Endometrium (tissue), 2 donors: ENCODE data around the gene SAP30BP.

Source experiments
- FAIRE-seq: peaks from 2 replicates; lab custom pipeline; 2012; peaks lifted over from hg19 to GRCh38; lab: Jason Lieb, UNC
- donor health status: control.
- donor health status: control.

Gene SAP30BP

DNA sequence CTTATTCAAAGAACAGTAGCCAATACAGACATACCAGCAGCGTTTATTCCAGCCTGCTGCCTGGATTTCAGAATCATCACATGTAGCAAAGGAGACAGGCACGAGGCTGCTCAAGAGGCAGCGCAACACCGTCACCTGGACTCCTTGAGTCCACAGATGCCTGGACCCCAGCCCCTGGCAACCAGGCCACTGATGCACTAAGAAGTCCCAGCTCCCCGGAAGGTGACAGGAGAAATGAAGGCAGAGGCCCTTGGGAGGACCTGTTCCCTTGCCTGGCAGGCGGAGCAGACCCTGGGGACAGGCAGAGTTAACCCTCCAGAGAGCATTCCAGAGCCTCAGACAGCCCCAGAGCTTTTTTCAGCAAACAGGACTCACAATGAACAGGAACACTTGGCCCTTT, 17.5 kb upstream of the SAP30BP start:
- FAIRE-seq: no peak

DNA sequence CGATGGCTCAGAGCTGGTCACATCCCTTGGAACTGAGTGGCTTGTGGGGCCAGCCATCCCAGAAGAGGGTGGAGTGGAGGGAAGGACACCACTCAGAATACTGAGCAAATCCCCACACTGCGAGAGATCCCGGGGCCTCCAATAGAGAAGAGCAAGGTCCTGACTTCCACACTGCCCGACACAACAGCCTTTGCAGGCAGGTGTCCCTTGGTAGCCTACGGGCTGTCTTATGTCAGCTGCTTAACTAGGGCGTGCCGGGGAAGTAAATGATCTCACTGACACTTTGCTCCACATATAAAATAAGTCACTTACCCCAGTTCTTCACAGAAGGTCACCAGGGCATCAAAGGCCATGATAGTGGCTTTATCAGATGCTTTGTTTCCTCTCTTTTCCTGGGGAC, 16.3 kb upstream of the SAP30BP start:
- no peak for FAIRE-seq

DNA sequence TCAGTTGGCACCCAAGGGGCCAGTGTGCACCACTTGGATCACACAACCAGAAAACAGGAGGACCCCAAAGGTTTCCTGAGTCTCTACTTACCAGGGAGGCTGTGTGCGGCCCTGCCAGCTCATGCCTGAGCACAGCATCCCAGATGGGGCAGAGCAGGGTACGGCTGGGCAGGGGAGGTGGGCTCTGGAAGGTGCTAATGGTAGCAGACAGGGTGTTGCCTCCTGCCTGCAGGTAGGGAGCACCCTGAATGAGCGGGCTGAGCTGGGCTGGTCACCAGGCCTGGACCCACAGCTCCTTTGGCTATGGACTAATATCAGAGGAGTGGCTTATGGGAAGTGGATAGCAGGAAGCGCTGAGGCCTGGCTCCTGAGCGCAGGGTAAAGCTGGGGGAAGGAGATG, 14.8 kb upstream of the SAP30BP start:
- no peak for FAIRE-seq

DNA sequence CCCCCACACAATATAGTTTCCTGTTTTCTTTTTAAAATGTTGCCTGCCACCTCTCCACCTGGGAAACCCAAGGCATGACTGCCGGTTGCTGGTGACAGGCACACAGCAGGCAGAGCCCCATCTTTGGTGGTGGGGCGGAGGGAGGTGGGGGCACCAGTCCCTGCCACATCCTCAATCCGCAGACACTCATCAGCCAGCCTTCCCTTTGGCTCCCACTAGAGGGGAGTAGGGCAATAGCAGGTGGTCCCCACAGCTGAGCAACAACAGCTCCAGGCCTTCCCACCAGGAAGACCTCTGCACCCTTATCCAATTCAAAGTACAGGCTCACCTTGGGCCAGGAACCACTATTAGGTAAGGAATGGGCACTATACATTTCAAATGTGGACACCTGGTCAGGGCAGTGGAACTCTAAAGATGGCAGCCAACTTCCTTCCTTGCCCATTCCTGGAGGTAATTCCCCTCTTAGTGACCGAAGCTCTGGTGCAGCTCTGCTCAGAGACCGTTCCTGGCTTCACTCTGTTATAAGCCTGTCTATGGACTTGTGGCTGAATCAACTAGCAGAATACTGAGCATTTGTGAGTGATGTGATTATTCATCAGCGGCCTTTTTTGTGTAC, 14.1 kb upstream of the SAP30BP start:
- FAIRE-seq: no peak

DNA sequence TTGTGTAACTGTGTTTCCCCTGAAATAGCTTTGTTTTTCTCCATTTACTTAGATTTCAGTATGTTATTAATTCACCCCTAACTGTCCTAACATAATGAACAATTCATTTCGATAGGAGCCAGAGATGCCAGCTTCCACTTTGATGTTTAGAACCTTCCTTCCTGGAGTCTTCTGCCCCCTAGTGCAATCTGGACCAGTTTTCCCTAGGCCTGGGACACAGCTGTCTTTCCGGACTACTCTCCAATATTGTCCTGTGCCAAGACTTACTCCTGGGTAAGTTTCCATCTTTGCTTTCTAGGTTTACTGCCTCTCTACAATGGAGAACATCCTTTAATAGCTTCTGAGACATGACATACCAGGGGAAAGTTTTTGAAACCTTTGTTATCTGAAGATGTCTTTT, 13.0 kb upstream of the SAP30BP start:
- FAIRE-seq: no peak

DNA sequence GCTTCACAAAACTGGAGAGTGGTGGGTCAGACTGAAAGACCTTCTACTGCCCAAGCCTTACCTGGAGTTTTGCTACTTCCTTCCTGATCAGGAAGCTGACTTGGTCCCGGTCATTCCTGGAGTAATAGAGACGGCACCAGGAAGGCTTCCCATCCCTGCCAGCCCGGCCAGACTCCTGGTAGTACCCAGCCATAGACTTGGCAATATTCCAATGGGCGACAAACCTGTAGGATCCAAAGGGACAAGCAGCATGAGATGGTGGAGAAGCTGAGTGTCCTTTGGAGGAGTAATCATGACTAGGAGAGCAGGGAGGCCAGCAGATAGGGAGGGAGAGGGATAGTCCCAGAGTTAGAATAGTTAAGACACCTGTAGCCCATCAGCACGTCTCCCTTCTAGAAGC, 8.9 kb upstream of the SAP30BP start:
- no peak for FAIRE-seq

DNA sequence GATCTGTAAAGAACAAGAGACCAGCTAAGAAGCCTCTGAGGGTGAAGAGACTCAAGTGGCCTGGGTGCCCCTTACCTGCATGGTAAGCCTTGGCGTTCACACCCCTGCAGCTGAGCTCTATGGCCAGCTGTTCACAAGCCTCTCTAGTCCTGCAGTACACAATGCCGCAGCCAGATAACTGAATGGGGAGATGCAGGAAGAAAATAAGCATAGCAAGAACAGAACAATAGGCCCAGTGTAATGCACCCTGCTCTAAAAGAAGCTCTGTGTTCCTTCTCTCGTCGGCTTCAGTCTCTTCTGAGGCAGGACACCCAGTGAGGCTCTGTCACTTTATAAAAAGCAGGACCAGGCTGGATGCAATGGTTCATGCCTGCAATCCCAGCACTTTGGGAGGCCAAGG, 5.6 kb upstream of the SAP30BP start:
- FAIRE-seq: no peak

DNA sequence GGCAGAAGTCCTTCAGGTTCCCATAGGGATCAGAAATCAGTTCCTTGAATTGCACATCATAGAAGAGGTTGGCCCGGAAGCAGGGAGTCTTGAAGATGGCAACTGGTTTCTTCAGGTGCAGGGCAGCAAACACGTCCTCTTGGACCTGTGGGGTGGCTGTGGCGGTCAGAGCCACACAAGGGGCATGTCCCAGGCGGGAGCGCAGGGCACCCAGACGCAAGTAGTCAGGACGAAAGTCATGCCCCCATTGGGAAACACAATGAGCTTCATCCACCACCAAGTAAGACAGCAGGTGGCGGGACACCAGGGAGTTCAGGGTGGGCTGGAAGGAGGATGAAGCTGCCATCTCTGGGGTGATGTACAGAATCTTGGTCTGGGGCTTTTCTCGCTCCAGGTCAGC, 4.6 kb upstream of the SAP30BP start:
- FAIRE-seq: no peak

DNA sequence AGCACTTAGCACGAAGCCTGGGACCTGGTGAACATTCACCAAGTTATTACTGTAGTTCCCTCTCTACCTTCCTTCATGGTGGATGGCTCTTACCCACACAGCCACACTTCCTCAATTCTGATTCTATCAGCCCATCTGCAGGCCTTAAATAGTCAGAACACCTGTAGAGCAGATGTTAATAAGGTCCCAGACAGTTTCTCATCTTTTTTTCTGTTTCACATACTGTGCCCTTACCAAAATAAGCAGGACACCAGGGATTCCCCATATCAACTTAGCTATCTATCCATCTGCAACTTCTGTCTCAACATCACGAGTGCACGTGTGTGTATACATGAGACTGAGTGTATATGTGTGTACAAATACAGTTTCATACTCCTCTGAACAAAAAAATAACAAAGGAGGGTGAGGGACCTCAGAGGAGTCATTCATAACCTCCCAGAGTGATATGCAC, 3.0 kb upstream of the SAP30BP start:
- no peak for FAIRE-seq

DNA sequence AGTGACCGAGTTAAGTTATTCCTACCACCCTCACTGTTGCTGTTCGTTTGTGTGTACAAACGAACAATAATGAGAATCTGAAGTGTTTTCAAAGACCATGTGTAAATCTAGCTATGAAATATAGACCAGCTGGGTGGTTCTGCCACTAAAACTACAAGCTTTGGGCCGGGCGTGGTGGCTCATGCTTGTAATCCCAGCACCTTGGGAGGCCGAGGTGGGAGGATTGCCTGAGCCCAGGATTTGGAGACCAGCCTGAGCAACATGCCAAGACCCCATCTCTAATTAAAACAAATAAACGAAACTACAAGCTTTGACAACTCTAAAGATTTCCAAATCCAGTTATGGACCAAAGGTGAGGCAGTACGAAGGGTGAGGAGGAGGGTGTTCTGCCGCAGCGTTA, 1.2 kb upstream of the SAP30BP start:
- FAIRE-seq: no peak

DNA sequence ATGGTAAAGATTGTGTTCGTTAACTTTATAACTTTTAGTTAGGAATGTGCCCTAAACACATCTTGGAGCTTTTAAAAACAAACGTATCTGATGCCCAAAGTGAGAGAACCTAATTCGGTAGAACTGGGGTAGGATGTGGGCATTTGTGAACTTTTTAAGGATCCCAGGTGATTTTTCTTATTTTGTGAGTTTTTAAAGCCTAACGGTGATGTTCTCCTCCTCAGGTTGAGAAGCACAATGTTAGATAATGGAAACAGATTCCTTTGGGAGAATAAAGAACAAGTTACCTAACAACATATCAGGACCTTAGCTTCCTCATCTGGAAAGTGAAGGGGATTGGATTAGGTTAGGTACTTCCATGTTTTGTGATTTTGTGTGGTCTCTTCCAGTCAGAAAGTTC, 687 bp downstream of the SAP30BP start:
- FAIRE-seq: no peak

DNA sequence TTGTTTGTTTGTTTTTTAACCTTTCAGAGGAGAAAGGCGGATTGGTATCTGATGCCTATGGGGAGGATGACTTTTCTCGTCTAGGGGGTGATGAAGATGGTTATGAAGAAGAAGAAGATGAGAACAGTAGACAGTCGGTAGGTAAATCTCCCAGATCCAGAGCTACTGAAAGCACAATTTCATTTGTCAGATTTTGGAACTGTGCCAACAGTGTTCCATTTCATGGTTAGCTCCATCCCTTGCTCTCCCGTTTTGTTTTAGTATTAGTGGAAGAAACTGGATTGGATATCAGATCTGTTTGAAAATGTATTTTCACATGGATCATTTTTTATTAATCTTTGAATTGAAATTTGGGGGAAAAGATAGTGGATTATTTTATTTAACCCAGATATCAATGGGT, 1.4 kb downstream of the SAP30BP start:
- no peak for FAIRE-seq

DNA sequence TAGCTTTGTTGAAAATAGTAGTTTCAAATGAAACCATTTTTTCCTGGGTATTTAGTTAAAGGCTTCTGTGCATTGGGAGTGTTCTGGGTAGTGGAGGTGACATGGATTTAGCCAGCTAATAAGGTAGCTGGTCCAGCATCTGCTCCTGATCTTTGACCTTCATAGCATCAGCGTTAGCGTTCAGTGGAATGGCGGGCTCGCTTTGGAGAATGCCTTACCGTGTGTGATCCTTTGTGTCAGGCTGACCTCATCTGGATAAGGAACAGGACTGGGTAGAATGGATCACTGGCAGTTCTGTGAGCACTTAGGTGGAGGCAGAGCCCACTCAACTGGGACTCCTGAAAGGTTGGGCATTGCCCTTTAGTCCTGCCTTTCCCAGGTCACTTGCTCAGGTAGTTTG, 3.7 kb downstream of the SAP30BP start:
- FAIRE-seq: no peak

DNA sequence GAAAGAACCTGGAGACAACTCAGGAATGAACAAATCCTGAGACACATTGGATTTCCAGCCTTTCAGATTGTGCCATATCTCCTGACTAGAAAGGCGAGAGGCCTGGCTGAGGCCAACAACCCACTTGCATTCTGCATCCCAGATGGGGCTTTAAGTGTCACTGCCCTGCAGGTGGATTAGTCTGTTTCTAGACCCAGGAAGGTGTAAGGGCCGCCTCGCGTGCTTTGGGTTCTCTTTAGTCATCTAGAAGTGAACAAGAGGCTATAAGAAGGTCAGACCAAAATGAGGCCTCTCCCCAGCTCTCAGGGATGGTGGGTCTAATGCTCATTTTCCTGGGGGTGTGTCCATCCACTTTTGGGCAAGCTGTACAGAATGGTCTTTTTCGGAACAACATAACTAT, 4.9 kb downstream of the SAP30BP start:
- FAIRE-seq: no peak

DNA sequence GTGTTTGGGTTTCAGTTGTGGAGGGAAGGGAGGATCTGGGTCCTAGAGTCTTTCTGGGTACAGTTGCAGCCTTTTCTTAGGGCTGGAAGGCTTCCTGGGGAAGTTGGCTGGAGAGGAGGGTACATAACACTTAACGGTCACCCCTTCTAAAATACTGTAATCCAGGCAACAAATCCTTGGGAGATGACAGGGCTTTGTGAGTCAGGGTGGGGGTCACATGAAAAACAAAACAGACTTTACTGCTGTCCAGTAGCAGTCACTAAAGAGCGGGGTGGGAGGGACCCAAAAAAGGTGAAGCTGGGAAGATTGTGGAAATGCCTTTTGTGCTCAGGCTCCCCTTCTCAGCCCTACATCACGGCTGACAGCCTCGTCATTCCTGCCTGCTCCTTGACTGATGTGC, 6.3 kb downstream of the SAP30BP start:
- no peak for FAIRE-seq

DNA sequence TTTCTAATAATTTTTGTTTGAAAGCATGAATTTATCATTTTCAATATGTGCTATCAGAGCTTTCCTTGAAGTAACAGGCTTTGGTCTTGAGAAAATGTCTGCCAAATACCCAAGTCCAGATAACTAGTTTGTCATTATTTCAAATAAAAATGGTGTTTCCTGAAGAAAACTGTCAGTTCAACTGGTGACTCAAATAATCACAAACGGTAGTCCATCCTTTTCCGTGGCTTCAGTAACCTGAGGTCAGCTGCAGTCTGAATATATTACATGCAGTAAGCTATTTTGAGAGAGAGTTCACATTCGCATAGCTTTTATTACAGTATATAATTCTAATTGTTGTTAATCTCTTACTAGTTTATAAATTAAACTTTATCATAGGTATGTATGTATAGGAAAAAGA, 9.3 kb downstream of the SAP30BP start:
- FAIRE-seq: no peak

DNA sequence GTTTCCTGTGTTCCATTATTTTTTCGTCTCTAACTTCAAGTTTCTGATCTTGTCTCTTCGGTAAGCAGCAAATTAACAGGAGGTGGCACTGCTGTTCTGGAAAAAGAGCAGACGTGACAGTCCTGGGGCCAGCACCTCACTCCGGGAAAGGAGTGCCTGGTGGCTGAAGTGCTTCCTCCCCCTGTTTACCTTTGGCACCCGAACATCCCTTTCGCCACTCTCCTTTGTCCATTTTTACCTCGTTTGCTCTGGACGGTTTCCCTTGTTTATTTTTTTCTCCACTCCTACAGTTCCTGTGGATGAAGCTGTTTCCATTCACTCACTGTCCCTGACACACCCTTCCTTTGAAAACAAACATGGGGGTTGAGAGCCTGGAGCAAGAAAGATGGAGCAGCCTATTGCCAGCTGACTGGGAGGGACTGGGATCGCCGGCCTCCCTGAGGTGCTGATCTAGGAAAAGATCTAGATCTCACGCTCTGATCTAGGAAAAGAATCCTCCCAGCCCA, 12.6 kb downstream of the SAP30BP start:
- FAIRE-seq: no peak

DNA sequence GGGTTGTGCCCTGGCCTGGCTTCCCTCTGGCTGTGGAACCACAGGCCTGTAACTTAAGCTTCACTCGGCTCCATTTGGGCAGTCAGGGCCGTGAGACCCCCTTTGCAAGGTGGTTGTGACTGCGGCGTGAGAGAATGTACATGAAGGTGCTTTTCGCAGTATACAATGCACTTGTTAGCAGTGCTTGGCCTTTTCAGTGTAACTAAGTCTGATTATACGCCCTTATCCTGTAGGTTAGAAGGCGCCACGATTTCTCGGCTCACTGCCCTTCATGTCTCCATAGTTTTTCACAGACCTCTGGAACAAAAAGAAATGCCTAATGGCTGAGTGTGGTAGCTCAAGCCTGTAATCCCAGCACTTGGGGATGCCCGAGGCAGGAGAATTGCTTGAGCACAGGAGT, 13.3 kb downstream of the SAP30BP start:
- FAIRE-seq: no peak

DNA sequence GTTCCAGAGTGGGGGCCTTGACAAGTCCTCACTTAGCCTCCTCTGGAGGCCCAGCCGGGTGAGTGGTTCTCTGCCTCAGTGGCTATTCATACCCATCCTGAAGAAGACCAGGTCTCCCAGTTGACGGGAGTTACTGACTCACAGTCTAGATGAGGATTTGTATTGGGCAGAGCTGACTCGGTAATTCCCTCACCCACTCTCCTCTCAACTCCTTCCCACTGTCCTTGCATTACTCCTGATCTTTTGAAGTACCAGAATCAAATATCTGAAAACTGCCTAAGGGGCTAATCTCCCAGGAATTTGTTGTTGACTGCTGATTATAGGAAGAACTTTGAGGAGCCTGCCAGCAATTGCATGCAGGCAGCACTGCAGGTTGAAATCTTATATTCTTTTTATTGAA, 14.2 kb downstream of the SAP30BP start:
- FAIRE-seq: no peak

DNA sequence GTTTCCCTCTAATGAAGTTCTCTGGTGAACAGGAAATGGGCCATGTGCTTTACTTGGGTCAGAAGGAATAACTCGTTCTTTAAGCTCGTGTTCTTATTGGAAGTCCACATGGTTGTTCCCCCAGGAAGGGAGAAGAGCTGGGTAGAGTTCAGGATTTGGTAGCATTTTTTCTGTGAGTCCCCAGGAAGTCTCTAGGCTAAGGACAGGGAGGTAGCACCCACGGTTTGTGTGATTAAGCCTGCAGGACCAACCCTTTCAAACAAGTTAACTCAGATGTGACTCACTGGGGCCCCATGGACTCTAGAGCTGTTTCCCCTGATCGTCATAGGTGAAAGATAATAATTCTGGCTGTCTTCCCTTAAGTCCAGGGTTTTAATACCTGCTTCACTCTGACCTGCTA, 16.4 kb downstream of the SAP30BP start:
- FAIRE-seq: no peak

DNA sequence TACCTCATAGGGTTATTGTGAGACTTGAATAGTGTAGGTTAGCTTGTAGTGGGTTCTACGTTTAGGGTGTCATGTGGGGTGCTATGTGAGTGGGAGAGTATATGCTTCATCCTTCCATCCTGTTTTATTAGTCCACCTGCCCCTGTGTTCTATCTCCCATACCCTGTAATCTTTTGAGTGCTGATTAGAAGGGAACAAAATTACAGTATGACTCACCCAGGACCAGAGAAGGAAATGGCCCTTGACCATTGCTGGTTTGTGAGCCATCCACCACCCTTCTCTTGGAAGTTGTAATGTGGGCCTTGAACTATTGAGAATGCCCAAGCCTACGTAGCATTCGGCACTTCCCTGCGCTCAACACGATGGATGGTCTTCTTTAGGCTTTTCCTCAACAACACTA, 17.1 kb downstream of the SAP30BP start:
- FAIRE-seq: no peak

DNA sequence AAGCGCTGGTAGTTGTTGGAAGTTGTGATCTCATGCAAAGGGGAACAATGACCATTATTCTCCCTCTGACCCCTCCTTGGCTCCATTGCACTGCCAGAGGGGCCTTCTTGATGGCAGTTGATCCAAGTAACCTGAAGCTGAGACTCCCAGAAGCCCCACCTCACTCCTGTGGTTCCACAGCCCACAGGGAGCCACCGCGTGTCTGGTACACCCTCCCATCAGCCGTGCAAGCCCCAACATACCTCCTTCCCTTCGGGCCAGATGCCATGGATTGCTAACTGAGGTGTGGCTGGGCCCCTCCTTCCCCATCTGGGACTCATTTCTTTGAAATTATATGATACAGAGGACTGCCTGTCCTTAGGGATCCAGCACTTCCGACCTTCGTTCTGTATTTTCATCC, 17.8 kb downstream of the SAP30BP start:
- no peak for FAIRE-seq

DNA sequence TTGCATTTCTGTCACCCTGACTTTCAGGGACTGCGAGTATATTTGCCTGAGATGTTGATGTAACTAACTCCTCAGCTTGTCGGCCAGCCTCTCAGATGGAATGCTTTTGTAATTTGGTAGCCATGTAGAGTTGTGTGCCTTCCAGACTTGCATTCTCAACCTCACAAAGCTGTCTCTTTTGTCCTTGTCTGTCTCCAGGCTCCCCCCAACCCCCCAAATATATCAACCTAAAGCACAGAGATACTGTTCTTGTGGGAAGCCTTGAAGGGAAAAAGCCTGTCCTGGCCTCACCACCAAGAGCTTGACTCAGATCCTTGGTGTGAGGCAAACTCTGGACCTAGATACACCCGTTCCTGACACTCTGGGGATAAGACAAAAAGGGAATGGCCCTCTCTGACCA, 18.4 kb downstream of the SAP30BP start:
- no peak for FAIRE-seq

DNA sequence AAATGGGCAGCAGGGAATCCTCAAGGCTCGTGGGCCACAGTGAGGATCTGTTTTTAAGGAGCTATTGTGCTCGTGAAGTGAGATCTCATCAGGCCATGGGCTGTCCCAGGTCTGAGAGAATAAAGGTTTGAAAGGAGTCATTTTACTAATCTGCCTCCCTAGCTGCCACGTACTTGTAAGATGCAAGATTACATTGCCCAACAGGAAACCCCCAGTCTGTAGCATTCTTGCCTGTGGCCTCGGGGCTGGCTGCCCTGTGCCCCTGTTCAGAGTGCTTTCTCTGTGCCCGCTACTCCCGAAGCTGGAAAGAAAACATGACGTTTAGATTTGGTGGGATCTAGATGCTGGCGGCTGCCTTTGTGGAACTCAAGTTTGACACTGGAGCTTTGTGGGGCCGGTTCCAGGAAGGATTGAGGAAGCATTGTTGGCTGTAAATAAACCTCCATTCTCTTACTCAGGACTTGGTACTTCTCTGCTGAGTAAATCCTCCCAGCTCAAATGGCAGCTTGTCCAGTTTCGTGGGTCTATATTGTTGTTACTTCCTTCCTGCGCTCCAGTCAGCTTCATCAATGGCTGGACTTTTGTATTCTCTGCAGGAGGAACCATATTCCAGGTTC, 21.2 kb downstream of the SAP30BP start:
- no peak for FAIRE-seq
